GM18499 (cell line): ENCODE data around the gene ADGRG1.

Experiments
- ATAC-seq: cut with Tn5 transposase; IDR thresholded peaks from one replicate; pipeline ENCODE4 v1.9.1; 2021; ENCODE audit warnings: moderate number of reproducible peaks; ENCODE audit not compliant: insufficient read depth, unreplicated experiment

Gene ADGRG1

GRCh38 chr16:57619606-57620334 lies 8.7 kb upstream of the ADGRG1 start:
- no peak for ATAC-seq

DNA sequence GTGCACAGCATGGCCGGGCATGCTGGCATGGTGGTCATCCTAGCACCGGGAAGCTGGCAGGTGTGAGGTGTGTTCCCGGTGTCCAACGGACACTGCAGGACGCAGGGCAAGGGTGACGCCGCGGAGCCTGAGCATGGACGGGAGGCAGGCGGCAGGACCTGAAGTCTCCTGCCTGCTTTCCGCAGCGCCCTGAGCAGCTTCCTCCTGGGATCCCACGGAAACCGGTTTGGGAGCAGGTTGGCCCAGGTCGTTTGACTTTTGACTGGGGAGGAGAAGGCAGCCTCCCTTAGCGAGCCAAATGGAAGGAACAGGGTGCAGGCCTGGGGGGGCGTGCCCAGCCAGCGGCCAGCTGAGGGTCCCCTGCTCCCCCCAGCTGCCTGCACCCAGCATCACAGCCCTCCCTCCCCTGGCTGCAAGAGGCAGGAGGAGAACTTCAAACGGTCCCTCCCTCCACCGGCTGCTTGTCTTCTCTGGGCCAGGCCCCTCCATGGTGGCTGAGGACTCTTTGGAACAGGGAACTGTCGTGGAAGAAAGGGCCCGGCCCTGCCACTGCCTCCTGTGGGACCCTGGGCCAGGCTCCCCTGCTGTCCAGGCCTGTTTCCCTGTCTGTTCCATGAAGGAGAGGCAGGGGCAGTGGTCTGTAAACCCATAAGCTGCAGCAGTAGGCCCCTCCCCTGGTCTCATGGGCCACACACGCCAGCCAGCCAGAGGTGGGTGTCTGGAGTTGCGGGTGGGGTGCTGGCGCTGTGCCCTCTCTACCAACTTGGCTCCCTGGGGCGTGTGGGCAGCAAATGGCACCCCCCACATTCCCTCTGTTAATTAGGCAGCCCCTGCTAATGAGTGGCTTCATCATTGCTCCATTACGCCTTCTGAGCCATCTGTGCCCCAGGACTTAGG lies 7.8 kb upstream of the ADGRG1 start:
- ATAC-seq = no peak

DNA sequence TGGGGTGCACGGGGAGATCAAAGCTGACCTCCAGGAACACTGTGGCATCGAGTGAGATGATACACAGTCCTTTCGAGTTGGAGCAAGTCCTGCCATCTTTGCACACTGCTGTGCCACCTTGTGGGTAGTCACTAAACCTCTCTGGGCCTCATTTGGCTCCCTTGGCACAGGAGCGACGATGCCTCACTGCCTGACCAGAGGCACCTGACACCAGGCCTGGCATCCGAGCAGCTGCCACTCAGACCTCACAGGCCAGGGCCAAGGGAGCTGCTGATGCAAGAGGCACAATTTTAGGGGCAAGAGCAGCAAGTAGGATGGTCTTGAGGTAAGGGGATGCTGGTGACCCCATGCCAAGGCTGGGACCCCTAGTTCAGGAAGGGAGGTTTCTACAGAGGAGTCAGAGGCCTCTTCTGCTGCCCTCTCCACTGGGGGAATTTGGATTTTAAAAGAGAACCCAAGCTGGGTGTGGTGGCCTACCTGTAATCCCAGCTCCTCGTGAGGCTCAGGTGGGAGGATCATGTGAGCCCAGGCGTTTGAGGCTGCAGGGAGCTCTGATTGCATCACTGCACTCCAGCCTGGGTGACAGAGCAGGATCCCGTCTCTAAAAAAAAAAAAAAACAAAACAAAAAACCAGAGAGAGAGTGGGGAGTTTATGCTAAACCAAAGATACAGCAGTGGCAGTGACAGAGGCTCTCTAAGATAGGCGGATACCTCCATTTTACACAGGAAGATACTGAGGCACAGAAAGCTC lies 6.7 kb upstream of the ADGRG1 start:
- no peak for ATAC-seq

- ATAC-seq = no peak
Measured at GRCh38 chr16:57622361-57623250, 5.8 kb upstream of the ADGRG1 start.

GRCh38 chr16:57623251-57624043 lies 5.0 kb upstream of the ADGRG1 start:
- no peak for ATAC-seq

GRCh38 chr16:57624044-57624688 lies 4.3 kb upstream of the ADGRG1 start:
- no peak for ATAC-seq

DNA sequence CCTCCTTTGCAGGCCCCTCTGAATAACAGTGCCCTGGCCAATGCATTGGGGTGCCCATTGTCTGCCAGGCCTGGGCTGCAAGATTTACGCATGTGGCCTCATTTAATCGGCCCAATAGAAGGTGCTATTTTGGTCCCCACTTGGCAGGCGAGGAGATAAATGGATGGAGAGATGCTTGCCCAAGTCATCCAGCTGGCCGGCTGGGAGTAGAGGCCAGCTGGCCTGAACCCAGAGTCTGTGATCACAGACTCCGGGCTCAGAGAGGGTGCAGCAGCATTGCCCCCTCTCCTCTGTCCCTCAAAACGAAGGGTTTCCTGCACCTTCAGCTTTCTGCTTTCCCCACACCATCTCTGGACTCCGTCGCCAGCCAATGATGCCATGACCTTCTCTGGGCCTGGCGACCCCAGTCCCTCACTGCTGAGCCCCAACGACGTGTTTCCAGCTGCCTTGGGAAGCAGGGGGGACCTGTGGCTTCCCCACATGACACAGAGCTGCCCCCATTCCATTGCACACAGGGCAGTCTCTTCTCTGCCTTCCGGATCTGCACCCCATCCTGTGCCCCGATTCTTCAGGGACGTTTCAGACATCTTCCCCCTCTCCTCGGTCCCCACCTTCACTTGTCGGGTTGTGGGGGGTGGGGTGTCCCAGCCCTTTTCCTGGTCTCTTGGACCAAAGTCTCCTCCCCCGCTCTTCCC lies 3.5 kb upstream of the ADGRG1 start:
- ATAC-seq = no peak

- no peak for ATAC-seq
Measured at GRCh38 chr16:57626420-57627170, 1.8 kb upstream of the ADGRG1 start.

GRCh38 chr16:57627184-57627871 lies 1.1 kb upstream of the ADGRG1 start:
- no peak for ATAC-seq

DNA sequence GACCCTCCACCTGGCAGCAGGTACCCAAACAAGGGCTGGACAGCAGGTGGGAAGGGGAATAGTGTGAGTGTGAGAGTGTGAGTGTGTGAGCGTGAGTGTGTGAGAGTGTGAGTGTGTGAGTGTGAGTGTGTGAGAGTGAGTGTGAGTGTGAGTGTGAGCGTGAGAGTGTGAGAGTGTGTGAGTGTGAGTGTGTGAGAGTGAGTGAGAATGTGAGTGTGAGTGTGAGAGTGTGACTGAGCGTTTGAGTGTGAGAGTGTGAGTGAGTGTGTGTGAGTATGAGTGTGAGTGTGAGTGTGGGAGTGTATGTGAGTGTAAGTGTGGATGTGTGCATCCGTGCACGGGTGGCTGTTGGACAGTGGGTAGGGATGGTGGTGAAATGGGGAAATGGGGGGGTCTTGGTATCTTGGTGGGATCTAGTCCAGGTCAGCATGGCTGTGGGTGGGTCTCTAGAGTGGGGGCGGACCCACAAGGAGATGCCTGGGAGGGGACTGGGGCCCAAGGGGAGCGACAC lies 408 bp downstream of the ADGRG1 start:
- no peak for ATAC-seq

DNA sequence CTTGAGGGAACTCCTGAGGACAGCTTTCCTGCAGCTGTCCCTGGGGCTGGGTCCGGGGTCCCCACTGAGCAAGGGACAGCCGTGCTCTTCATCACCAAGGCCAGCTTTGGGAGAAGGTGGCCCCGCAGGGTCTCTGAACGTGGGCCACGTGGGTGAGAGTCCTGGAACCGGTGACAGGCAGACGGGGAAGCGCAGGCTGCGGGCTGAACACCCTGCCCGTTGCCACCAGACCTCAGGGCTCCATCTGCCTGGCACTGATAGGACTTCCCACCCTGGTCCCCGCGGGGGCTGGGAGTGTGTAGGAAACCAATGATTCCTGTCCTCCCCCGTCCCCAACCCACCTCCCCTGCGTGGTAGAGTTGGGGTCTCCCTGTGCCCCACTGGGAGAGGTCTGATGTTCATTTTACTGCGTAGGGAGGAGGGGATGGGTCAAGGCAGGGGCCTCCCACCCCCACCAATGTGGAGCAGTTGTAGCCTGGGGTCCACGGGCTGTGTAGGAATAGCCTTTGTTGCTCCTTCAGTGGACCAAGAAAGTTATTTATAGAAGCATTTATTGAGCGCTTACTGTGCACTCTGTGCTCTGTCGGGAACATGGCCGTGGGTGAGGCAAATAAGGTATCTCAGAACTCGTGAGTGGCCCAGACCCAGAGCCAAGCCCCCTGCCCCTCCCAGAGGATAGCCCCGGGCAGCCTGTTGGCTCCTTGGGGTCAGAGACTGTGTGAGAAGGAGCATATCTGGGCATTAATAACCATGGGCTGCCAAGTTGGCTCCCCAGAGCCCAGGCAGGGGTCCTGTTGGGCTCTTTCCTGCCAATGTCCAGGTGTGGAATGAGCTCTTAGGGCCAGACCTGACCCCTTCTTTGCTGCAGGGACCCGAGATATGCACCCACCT lies 1.3 kb downstream of the ADGRG1 start:
- no peak for ATAC-seq

- no peak for ATAC-seq
Measured at GRCh38 chr16:57630407-57630797, 2.0 kb downstream of the ADGRG1 start.

- no peak for ATAC-seq
Measured at GRCh38 chr16:57630931-57631845, 2.8 kb downstream of the ADGRG1 start.

- no peak for ATAC-seq
Measured at GRCh38 chr16:57632568-57632967, 4.1 kb downstream of the ADGRG1 start.
